HEK293 (cell line): ENCODE results near the gene CAPRIN2.

ENCODE experiments used
- CTCF ChIA-PET: fragments of 350-600 bp; formaldehyde crosslinking; extraction: SDS; loops from one replicate; lab custom pipeline; 2021; ENCODE audit warnings: antibody characterized with exemption; lab: Yijun Ruan, JAX
- POLR2A ChIA-PET: fragments of 300-600 bp; formaldehyde crosslinking; extraction: SDS; loops from one replicate; lab custom pipeline; 2020; ENCODE audit warnings: antibody characterized with exemption, inconsistent platforms; lab: Yijun Ruan, JAX
- H3K27ac ChIP-seq: fragments of 200-500 bp; sonication (Bioruptor generic); 2 replicates; pipeline ENCODE4 v1.5.1; 2014; ENCODE audit warnings: low read depth, low read length, control low read depth, inconsistent platforms; ENCODE audit errors: extremely low read depth
- H3K36me3 ChIP-seq, 2 experiments: fragments of 200-500 bp in 1 of 2; sonication (Bioruptor generic) in 1 of 2; 1 replicate in 1 of 2; 2 replicates in 1 of 2; pipeline ENCODE4 v1.5.1; 2014 to 2017; ENCODE audit warnings: inconsistent platforms in 2 of 2, low read length in 2 of 2; ENCODE audit not compliant: control insufficient read depth in 2 of 2, insufficient read depth in 1 of 2
- H3K4me1 ChIP-seq: fragments of 200-500 bp; sonication (Bioruptor generic); 2 replicates; pipeline ENCODE4 v1.5.1; 2014; ENCODE audit warnings: mild to moderate bottlenecking, low read length, inconsistent platforms; ENCODE audit not compliant: control insufficient read depth, insufficient read depth
- H3K4me3 ChIP-seq: 2 replicates; pipeline ENCODE4 v1.5.1; 2011; ENCODE audit warnings: low read depth, mild to moderate bottlenecking, control low read depth, low read length, moderate library complexity
- H3K9me3 ChIP-seq: fragments of 200-500 bp; sonication (Bioruptor generic); 2 replicates; pipeline ENCODE4 v1.5.1; 2014; ENCODE audit warnings: low read depth, low read length, inconsistent platforms; ENCODE audit not compliant: control insufficient read depth, insufficient read depth
- BCL11B ChIP-seq: fragments of 450-650 bp; formaldehyde crosslinking; IDR thresholded peaks from 2 replicates; pipeline ENCODE4 v1.5.1; 2016; ENCODE audit warnings: low read depth, missing biosample characterization, missing genetic modification characterization
- CTCF ChIP-seq: fragments of 450-650 bp; formaldehyde crosslinking; IDR thresholded peaks from 2 replicates; pipeline ENCODE4 v1.5.1; 2016; ENCODE audit warnings: missing biosample characterization, missing genetic modification characterization
- IKZF3 ChIP-seq: fragments of 450-650 bp; IDR thresholded peaks from 2 replicates; pipeline ENCODE4 v1.5.0; 2018; ENCODE audit warnings: missing biosample characterization, mild to moderate bottlenecking, missing genetic modification characterization, moderate library complexity
- SETDB1 ChIP-seq: IDR thresholded peaks from one replicate; pipeline ENCODE4 v1.6.1; 2017; ENCODE audit warnings: mild to moderate bottlenecking, low read length, moderate library complexity, mixed read lengths; ENCODE audit not compliant: insufficient read length
- ZBTB1 ChIP-seq: fragments of 450-650 bp; formaldehyde crosslinking; IDR thresholded peaks from 2 replicates; pipeline ENCODE4 v1.5.1; 2016; ENCODE audit warnings: missing biosample characterization, missing genetic modification characterization
- ZBTB20 ChIP-seq: fragments of 450-650 bp; formaldehyde crosslinking; IDR thresholded peaks from 2 replicates; pipeline ENCODE4 v1.5.1; 2016; ENCODE audit warnings: missing biosample characterization, missing genetic modification characterization
- ZBTB8A ChIP-seq: fragments of 450-650 bp; formaldehyde crosslinking; IDR thresholded peaks from 2 replicates; pipeline ENCODE4 v1.5.1; 2016; ENCODE audit warnings: missing biosample characterization, missing genetic modification characterization
- ZEB2 ChIP-seq: fragments of 450-650 bp; formaldehyde crosslinking; IDR thresholded peaks from 2 replicates; pipeline ENCODE4 v1.5.1; 2016; ENCODE audit warnings: missing biosample characterization, missing genetic modification characterization
- ZFHX2 ChIP-seq: fragments of 450-650 bp; formaldehyde crosslinking; conservative IDR thresholded peaks from 2 replicates; pipeline ENCODE4 v1.5.1; 2016; ENCODE audit warnings: missing biosample characterization, missing genetic modification characterization
- ZFP3 ChIP-seq: fragments of 450-650 bp; formaldehyde crosslinking; IDR thresholded peaks from 2 replicates; pipeline ENCODE4 v1.5.1; 2016; ENCODE audit warnings: low read depth, missing biosample characterization, missing genetic modification characterization
- ZNF148 ChIP-seq: fragments of 450-650 bp; formaldehyde crosslinking; IDR thresholded peaks from 2 replicates; pipeline ENCODE4 v1.5.0; 2017; ENCODE audit warnings: missing biosample characterization, missing genetic modification characterization, borderline replicate concordance
- ZNF292 ChIP-seq: fragments of 450-650 bp; formaldehyde crosslinking; IDR thresholded peaks from 2 replicates; pipeline ENCODE4 v1.5.1; 2016; ENCODE audit warnings: low read depth, missing biosample characterization, missing genetic modification characterization, borderline replicate concordance
- ZNF335 ChIP-seq: fragments of 450-650 bp; formaldehyde crosslinking; conservative IDR thresholded peaks from 2 replicates; pipeline ENCODE4 v1.5.1; 2016; ENCODE audit warnings: missing biosample characterization, missing genetic modification characterization
- ZNF394 ChIP-seq: fragments of 450-650 bp; formaldehyde crosslinking; IDR thresholded peaks from 2 replicates; pipeline ENCODE4 v1.5.1; 2016; ENCODE audit warnings: missing biosample characterization, missing genetic modification characterization, mild to moderate bottlenecking, moderate library complexity, borderline replicate concordance
- ZNF473 ChIP-seq: fragments of 450-650 bp; formaldehyde crosslinking; IDR thresholded peaks from 2 replicates; pipeline ENCODE4 v1.5.1; 2017; ENCODE audit warnings: missing biosample characterization, missing genetic modification characterization
- ZNF529 ChIP-seq: fragments of 450-650 bp; formaldehyde crosslinking; IDR thresholded peaks from 2 replicates; pipeline ENCODE4 v1.5.1; 2017; ENCODE audit warnings: missing genetic modification characterization, missing biosample characterization; ENCODE audit not compliant: insufficient replicate concordance
- ZNF560 ChIP-seq: fragments of 450-650 bp; formaldehyde crosslinking; IDR thresholded peaks from 2 replicates; pipeline ENCODE4 v1.5.1; 2017; ENCODE audit warnings: missing biosample characterization, missing genetic modification characterization, borderline replicate concordance
- ZNF561 ChIP-seq: fragments of 450-650 bp; IDR thresholded peaks from 2 replicates; pipeline ENCODE4 v1.5.1; 2018; ENCODE audit warnings: missing biosample characterization, missing genetic modification characterization, borderline replicate concordance
- ZNF610 ChIP-seq: fragments of 450-650 bp; formaldehyde crosslinking; IDR thresholded peaks from 2 replicates; pipeline ENCODE4 v1.5.1; 2016; ENCODE audit warnings: missing biosample characterization, missing genetic modification characterization, borderline replicate concordance
- ZNF658 ChIP-seq: fragments of 450-650 bp; formaldehyde crosslinking; IDR thresholded peaks from 2 replicates; pipeline ENCODE4; 2016; ENCODE audit warnings: missing biosample characterization, missing genetic modification characterization
- ZNF692 ChIP-seq: fragments of 450-650 bp; formaldehyde crosslinking; IDR thresholded peaks from 2 replicates; pipeline ENCODE4 v1.5.1; 2016; ENCODE audit warnings: missing biosample characterization, missing genetic modification characterization
- ZNF777 ChIP-seq: fragments of 450-650 bp; formaldehyde crosslinking; IDR thresholded peaks from 2 replicates; pipeline ENCODE4 v1.5.1; 2017; ENCODE audit warnings: missing biosample characterization, missing genetic modification characterization, borderline replicate concordance
- ZSCAN16 ChIP-seq: fragments of 450-650 bp; formaldehyde crosslinking; IDR thresholded peaks from 2 replicates; pipeline ENCODE4 v1.5.1; 2016; ENCODE audit warnings: missing biosample characterization, missing genetic modification characterization
- ZXDB ChIP-seq: fragments of 450-650 bp; formaldehyde crosslinking; IDR thresholded peaks from 2 replicates; pipeline ENCODE4 v1.5.1; 2016; ENCODE audit warnings: missing biosample characterization, missing genetic modification characterization
- TF ChIP-seq, protein P1 (sequence below): fragments of 450-650 bp; formaldehyde crosslinking; optimal IDR thresholded peaks from 2 replicates; pipeline ENCODE3; 2016; ENCODE audit warnings: missing biosample characterization, mild to moderate bottlenecking, missing genetic modification characterization
- TF ChIP-seq, protein P2 (sequence below): fragments of 450-650 bp; formaldehyde crosslinking; IDR thresholded peaks from 2 replicates; pipeline ENCODE4 v1.5.1; 2016; ENCODE audit warnings: missing biosample characterization, missing genetic modification characterization

Gene CAPRIN2

DNA sequence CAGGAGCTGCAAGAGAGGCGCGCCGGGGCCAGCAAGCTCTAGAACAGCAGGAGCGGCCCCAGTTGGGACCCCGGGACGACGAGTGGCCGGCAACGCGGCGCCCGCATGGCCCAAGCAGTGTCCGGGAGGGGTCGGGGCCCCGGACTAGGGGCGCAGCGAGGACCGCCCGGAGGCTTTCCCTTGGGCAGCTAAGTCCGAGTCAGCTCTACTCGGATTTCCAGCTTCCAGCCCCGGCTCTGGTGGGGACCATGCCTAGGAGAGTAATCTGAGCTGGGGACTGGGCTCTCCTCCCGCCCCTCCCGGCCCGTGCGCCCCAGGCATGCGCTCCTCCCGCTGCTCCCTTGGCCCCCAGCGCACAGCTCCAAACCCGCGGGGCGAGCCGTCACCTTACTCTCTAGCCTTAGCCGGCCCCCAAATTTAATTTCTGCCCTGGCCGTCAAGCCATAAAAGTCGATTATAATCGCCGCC lies 41.6 kb upstream of the CAPRIN2 start:
- Histone ChIP-seq H3K27ac (peak overlapping the region; percentile 83; the same call in 1 of the 2 replicates), H3K4me1 (peaks cover 4% of the 10 kb centered on the region; the same call in 1 of the 2 replicates), H3K9me3 (no peaks in the 10 kb centered on the region), H3K4me3 (peak overlapping the region; percentile 58), H3K36me3 (no peaks in the 10 kb centered on the region)
- ChIA-PET POLR2A (interaction anchor here (0.7 to 2.9 kb wide), 6 partner anchors 31 to 1014 kb away, joined by 3 to 33 read pairs (median 4); partner anchors contain the start of genes CAPRIN2 and IPO8), CTCF (interaction anchor here (0.6 to 0.7 kb wide), 3 partner anchors 209 to 1479 kb away, joined by 3 to 7 read pairs (median 3); no protein-coding TSS in a partner anchor)
- TF ChIP-seq ZEB2 (tag by site-specific recombination), result peak; percentile 24; the same call in 1 of the 2 replicates
- no peak for TF ChIP-seq ZNF658 (tag by site-specific recombination)
- TF ChIP-seq ZNF692 (tag by site-specific recombination), result peak; percentile 86
- TF ChIP-seq ZNF777 (tag by site-specific recombination), result 0 out of 2 replicates have a peak, but pooled peaks have one; percentile 9
- TF ChIP-seq ZNF335 (tag by site-specific recombination), result peak; percentile 93
- TF ChIP-seq, protein P1, sequence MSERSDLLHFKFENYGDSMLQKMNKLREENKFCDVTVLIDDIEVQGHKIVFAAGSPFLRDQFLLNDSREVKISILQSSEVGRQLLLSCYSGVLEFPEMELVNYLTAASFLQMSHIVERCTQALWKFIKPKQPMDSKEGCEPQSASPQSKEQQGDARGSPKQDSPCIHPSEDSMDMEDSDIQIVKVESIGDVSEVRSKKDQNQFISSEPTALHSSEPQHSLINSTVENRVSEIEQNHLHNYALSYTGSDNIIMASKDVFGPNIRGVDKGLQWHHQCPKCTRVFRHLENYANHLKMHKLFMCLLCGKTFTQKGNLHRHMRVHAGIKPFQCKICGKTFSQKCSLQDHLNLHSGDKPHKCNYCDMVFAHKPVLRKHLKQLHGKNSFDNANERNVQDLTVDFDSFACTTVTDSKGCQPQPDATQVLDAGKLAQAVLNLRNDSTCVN (tag by site-specific recombination), result peak; percentile 85
- no peak for TF ChIP-seq ZBTB1 (tag by site-specific recombination)
- TF ChIP-seq ZXDB (tag by site-specific recombination), result peak; percentile 29
- TF ChIP-seq SETDB1, result no peak
- no peak for TF ChIP-seq ZFP3 (tag by site-specific recombination)
- no peak for TF ChIP-seq ZFHX2
- TF ChIP-seq ZNF529 (tag by site-specific recombination), result no peak
- peak; percentile 69; the same call in 1 of the 2 replicates for TF ChIP-seq ZNF610
- TF ChIP-seq ZNF292 (tag by site-specific recombination), result no peak
- TF ChIP-seq ZBTB8A, result peak; percentile 62
- TF ChIP-seq ZNF560 (tag by site-specific recombination), result no peak
- no peak for TF ChIP-seq ZNF473 (tag by site-specific recombination)
- TF ChIP-seq ZBTB20, result peak; percentile 83
- TF ChIP-seq, protein P2, sequence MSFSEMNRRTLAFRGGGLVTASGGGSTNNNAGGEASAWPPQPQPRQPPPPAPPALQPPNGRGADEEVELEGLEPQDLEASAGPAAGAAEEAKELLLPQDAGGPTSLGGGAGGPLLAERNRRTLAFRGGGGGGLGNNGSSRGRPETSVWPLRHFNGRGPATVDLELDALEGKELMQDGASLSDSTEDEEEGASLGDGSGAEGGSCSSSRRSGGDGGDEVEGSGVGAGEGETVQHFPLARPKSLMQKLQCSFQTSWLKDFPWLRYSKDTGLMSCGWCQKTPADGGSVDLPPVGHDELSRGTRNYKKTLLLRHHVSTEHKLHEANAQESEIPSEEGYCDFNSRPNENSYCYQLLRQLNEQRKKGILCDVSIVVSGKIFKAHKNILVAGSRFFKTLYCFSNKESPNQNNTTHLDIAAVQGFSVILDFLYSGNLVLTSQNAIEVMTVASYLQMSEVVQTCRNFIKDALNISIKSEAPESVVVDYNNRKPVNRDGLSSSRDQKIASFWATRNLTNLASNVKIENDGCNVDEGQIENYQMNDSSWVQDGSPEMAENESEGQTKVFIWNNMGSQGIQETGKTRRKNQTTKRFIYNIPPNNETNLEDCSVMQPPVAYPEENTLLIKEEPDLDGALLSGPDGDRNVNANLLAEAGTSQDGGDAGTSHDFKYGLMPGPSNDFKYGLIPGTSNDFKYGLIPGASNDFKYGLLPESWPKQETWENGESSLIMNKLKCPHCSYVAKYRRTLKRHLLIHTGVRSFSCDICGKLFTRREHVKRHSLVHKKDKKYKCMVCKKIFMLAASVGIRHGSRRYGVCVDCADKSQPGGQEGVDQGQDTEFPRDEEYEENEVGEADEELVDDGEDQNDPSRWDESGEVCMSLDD (tag by site-specific recombination), result no peak; the same call in 1 of the 2 replicates
- TF ChIP-seq ZNF561, result peak; percentile 51; the same call in 1 of the 2 replicates
- no peak for TF ChIP-seq ZNF148 (tag by site-specific recombination)
- peak; percentile 91 for TF ChIP-seq ZNF394 (tag by site-specific recombination)
- no peak for TF ChIP-seq IKZF3 (tag by site-specific recombination)
- TF ChIP-seq ZSCAN16 (tag by site-specific recombination), result no peak
- 0 out of 2 replicates have a peak, but pooled peaks have one; percentile 48 for TF ChIP-seq BCL11B (tag by site-specific recombination)
- TF ChIP-seq CTCF, result no peak
